Measurements from ENCODE around the gene DGCR2.
A peak's percentile ranks its signal among the peaks of the same experiment; 100 is the strongest.
"Not testable (repeated sequence)": the region's sequence is repeated elsewhere in the genome, so short reads cannot be mapped to it uniquely, and the experiment has no call there.

DGCR2 gene

DNA sequence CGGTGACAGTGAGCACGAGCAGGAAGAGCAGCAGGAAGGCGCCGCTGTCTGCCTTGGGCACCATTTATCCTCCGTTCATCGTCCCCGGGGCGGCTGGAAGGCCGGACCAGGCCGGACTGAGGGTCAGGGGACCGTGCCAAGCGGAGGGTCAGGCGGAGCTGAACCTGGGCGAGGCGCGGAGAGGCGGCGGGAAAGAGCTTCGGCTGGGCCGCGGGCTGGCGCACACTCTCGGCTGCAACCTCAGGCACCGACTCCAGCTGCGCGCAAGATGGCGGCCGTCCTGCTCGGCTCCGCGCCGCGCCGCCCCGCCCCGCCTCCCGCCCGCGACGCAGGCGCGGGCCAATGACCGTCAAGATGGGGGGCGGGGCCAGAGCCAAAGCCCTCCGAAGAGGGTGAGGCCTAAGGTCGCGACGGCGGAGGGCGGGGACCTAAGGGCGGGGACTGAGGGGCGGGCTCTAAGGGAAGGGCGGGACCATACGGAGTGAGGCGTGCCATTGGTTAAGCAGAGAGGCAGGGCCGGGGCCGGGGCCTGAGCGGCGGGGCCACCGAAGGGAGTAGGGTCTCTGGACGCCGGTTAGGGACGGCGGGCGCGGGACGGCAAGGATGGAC lies at the start of gene DGCR2:
TSS of gene DGCR2 (minus strand) at position 270 of the 609 bp plus-strand sequence. CDS start at position 64, 206 bp downstream.
- DNase-seq (ENCODE audit: low read depth): peak; percentile 93

- no peak for DNase-seq (ENCODE audit: low read depth)
Measured at GRCh38 chr22:19169947-19170318, 47.7 kb upstream of the DGCR2 start.

- no peak for DNase-seq (ENCODE audit: low read depth)
Measured at GRCh38 chr22:19169002-19169946, 47.1 kb upstream of the DGCR2 start.

DNA sequence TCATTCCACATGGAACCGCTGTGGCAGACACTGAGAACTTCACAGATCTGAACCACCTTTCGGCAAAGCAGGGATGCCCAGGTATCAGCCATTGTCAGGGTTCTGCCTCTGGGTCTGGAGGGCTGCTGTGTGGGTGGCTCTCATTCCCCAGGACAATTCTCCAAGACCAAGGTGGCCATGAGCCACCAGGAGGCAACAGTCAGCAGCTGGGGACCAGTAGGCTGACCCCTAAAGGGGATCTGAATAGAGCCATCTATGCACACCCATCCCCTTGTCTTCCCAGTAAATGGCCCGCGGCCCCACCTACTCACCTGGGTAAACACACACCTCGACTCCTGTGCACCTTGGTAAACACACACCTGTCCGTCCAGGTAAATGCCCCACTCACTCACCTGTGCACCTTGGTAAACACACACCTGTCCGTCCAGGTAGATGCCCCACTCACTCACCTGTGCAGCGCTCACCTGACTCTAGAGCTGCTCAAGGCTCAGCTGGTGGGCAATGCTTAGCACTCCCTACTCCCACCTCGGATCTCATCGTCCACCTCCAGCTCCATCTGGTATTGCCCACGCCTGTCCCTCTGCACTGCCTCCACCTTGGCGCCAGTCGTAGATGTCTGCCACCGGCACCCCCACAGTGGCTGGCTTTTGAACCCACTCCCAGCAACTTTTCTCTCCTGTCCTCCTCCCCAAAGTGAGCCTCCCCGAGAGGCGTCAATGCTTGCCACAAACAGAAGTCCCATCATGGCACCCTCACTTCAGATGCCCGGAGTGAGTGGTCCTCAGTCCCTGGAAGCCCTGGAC lies 46.1 kb upstream of the DGCR2 start:
- DNase-seq (ENCODE audit: low read depth): no peak

GRCh38 chr22:19167106-19167869 lies 45.1 kb upstream of the DGCR2 start:
- DNase-seq (ENCODE audit: low read depth): no peak

- no peak for DNase-seq (ENCODE audit: low read depth)
Measured at GRCh38 chr22:19166421-19166820, 44.2 kb upstream of the DGCR2 start.

GRCh38 chr22:19164425-19164824 lies 42.2 kb upstream of the DGCR2 start:
- DNase-seq (ENCODE audit: low read depth): no peak

GRCh38 chr22:19158649-19159048 lies 36.4 kb upstream of the DGCR2 start:
- DNase-seq (ENCODE audit: low read depth): not testable (repeated sequence)

- DNase-seq (ENCODE audit: low read depth): not testable (repeated sequence)
Measured at GRCh38 chr22:19156109-19156508, 33.9 kb upstream of the DGCR2 start.

GRCh38 chr22:19152942-19153883 lies 31.0 kb upstream of the DGCR2 start:
- no peak for DNase-seq (ENCODE audit: low read depth)

- no peak for DNase-seq (ENCODE audit: low read depth)
Measured at GRCh38 chr22:19151329-19152191, 29.3 kb upstream of the DGCR2 start.

DNA sequence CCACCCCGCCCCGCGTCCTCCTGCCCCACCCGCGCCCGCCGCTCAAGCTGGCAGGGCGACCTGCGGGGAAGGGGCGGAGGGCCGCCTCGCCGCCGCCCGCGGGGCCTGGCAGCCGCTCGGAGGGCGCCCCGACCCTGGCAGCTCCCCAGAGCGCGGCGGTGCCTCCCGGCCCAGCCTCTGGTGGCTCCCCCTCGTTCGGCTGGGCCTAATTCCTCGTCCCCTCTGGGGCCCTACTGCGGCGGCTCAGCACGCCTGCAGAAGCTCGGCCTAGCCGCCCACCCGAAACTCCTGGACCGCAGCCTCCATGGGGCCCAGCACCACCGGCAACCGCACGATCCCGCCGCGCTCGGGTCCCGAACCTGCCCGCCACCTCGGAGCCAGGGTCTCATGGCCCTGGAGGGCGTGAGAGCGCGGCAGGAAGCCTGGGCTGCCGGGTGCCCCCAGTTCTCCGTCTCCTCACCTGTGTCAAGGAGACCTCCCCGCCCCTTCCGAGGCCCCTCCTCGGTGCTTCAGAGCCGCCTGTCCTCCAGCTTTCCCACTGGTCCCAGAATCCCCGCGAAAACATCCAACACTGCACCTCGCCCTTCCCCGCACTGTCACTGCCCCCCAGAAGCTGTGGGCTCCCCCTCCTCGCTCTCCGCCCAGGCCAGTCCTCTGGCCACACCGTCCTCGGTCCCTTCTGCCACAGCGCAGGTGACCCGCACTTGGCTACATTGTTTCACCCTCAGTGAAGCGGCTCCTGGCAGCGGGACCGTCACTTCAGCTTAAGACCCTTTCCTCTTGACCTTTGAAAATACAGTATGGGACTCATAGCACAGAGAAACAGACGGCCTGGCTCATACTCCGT lies 28.5 kb upstream of the DGCR2 start:
- no peak for DNase-seq (ENCODE audit: low read depth)

DNA sequence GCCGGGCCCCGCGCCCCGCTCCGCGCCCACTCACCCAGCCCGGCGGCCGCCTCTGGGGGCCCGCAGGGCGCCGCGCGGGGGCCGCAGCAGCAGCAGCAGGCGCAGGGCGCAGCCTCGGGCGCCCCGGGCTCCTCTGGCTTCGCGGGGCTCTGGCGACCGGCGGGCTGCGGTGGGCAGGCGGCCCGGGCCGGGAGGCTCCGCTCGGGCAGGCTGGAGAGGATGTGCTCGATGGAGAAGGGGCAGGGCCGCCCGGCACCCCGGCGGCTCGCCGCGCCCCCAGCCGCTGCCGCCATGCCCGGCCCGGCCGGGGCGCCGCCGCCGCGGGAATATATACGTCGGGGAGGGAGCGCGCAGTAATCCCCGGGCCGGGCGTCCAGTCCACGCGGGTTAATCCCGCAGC lies 27.8 kb upstream of the DGCR2 start, which contains the start of gene GSC2:
TSS of gene GSC2 (minus strand) at position 302 of the 400 bp plus-strand sequence. CDS start at position 293, 9 bp downstream.
- no peak for DNase-seq (ENCODE audit: low read depth)

DNA sequence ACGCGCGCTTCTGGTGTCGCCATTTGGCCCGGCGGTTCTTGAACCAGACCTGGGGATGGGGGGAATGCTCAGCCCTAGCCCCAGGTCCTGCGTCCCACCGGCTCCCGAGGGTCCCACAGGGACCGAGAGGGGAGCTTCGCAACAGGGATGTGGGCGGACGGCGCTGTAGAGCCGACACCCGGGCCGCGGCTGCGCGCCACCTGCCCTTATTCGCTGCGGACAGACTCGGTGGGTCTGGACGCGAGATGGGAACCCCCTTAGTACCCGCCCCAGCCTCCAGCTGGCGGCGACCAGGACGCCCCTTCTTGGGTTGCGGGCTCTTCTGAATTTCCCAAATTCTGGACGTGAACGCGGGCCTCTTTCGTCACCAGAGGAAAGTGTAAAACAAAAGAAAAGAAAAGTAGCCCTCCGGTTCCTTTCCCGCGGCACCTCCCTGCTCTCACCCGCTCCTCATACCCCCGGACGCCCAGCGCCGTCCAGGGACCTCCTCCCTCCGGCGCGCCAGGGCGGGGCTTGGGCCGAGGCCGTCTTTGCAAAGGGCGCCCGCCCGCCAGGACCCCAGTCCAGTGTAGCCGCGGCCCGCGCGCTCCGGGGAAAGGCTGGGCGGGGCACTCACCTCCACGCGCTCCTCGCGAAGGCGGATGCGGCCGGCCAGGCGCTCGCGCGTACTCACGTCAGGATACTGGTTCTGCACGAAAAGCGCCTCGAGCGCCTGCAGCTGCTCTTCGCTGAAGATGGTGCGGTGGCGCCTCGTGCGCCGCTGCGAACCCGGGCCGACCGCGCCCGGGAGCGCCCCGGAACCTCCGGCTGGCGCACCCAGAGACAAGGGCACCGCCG lies 27.1 kb upstream of the DGCR2 start:
- no peak for DNase-seq (ENCODE audit: low read depth)

DNA sequence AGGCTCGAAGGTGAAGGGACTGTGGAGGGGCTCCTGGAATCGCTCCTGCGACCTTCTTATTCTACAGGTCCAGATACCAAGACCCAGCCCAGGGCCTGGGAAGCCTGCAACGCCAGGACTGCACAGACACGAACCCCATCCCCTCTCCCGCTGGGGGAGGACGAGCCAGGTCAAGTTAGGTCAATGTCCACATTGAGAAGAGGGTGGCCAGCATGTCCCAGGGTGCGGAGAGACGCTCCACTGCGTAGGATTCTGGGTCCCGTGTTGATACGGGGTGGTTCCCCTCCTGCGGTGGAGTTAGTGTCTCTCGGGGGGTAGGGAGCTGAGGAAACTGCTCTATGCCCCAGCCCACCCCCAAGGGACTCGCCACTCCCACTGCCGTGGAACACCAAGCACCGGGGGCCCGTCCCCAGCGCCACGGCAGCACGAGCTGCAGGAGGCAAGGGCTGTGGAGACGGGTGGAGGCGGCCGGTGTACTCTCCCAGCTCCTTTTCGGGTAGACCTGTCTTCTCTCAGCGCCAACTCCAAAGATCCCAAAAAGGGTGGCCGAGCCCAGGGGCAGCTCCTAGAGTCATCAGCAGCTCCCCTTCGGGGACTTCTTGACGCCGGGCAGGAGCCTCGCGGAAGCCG lies 26.3 kb upstream of the DGCR2 start:
- no peak for DNase-seq (ENCODE audit: low read depth)

GRCh38 chr22:19147195-19147780 lies 25.1 kb upstream of the DGCR2 start:
- no peak for DNase-seq (ENCODE audit: low read depth)

Data from activated T-cell treated with anti-CD3 and anti-CD28 coated beads for 24 hours (primary cell).